HCT116 (cell line): Measurements from ENCODE around the gene GPR146. TPM values are rescaled to one million over a fixed set of nuclear protein-coding genes. Genes with fewer than 3 reads are reported as not detected.

Source experiments
- ATAC-seq: fragments of 200-7000 bp; cut with Tn5 transposase; 2 replicates; pipeline ENCODE4 v1.9.1; 2020; ENCODE audit warnings: mild to moderate bottlenecking, moderate library complexity
- BruUV-seq: library from RNA; stranded (reverse); fragments of 400-500 nt; replicated peaks from 2 replicates; lab custom pipeline; 2021; lab: Mats Ljungman, UMichigan
- CTCF ChIA-PET: fragments of 300-600 bp; sonication (Branson Sonifier 250); formaldehyde crosslinking; loops from one replicate; lab custom pipeline; 2021; ENCODE audit warnings: antibody characterized with exemption; lab: Charles Lee
- POLR2A ChIA-PET: fragments of 300-600, 350-600 bp; sonication (Branson Sonifier 250); formaldehyde crosslinking; loops from one replicate; lab custom pipeline; 2021; ENCODE audit warnings: antibody characterized with exemption; lab: Charles Lee
- RAD21 ChIA-PET, 2 experiments: fragments of 300-600 bp; sonication (Branson Sonifier 250); formaldehyde crosslinking; loops; one replicate each; lab custom pipeline; 2023; ENCODE audit warnings: low total read pairs in 2 of 2; ENCODE audit not compliant: uncharacterized antibody in 2 of 2, unreplicated experiment in 2 of 2, low non-redundant PET in 1 of 2; lab: Charles Lee
- DNase-seq: peaks from one replicate; pipeline ENCODE4 v3.0.0-alpha.2; 2010; ENCODE audit warnings: low read depth, low spot score
- H2AFZ ChIP-seq: fragments of 200-600 bp; shearing (Covaris generic), sonication (generic); 2 replicates; pipeline ENCODE4 v1.6.1; 2017; ENCODE audit warnings: low read depth, mixed run types, mixed read lengths, antibody characterized with exemption, low read length; ENCODE audit not compliant: poor library complexity, severe bottlenecking
- H3K27ac ChIP-seq: 2 replicates; pipeline ENCODE4 v1.5.1; 2012; ENCODE audit warnings: low read depth, low read length
- H3K27me3 ChIP-seq: fragments of 200-600 bp; sonication (generic); 2 replicates; pipeline ENCODE4 v1.6.1; 2016; ENCODE audit warnings: mixed run types, low read length, mixed read lengths; ENCODE audit not compliant: insufficient read depth
- H3K36me3 ChIP-seq, 2 experiments: fragments of 200-500 bp in 1 of 2; fragments of 200-600 bp in 1 of 2; sonication (Bioruptor generic) in 1 of 2; sonication (generic) in 1 of 2; 2 replicates each; pipeline versions ENCODE4 v1.5.1 to v1.6.1; 2014 to 2016; ENCODE audit warnings: low read length in 2 of 2, inconsistent platforms in 1 of 2, mixed read lengths in 1 of 2, mixed run types in 1 of 2; ENCODE audit not compliant: insufficient read depth in 2 of 2, control insufficient read depth in 1 of 2
- H3K4me1 ChIP-seq, 2 experiments: fragments of 200-600 bp in 1 of 2; sonication (generic) in 1 of 2; 2 replicates each; pipeline versions ENCODE4 v1.5.1 to v1.6.1; 2012 to 2017; ENCODE audit warnings: low read length in 2 of 2, inconsistent platforms in 1 of 2, mild to moderate bottlenecking in 1 of 2, mixed read lengths in 1 of 2, mixed run types in 1 of 2, moderate library complexity in 1 of 2; ENCODE audit not compliant: insufficient read depth in 2 of 2, control insufficient read depth in 1 of 2
- H3K4me2 ChIP-seq: fragments of 200-600 bp; sonication (generic); 2 replicates; pipeline ENCODE4 v1.6.1; 2017; ENCODE audit warnings: mixed run types, low read length, mixed read lengths
- H3K4me3 ChIP-seq, 2 experiments: fragments of 200-600 bp in 1 of 2; sonication (generic) in 1 of 2; replicated peaks in 1 of 2; 2 replicates each; pipeline ENCODE4 v1.5.1; 2011 to 2016; ENCODE audit warnings: low read length in 2 of 2, control low read depth in 1 of 2, low read depth in 1 of 2, mild to moderate bottlenecking in 1 of 2, mixed read lengths in 1 of 2, mixed run types in 1 of 2
- H3K79me2 ChIP-seq: fragments of 200-600 bp; sonication (generic); 2 replicates; pipeline ENCODE4 v1.6.1; 2017; ENCODE audit warnings: mild to moderate bottlenecking, mixed run types, low read length, moderate library complexity, mixed read lengths; ENCODE audit not compliant: insufficient read depth
- H3K9ac ChIP-seq: fragments of 200-600 bp; sonication (generic); 2 replicates; pipeline ENCODE4 v1.6.1; 2016; ENCODE audit warnings: low read length, mixed read lengths
- H3K9me2 ChIP-seq: fragments of 200-600 bp; sonication (generic), shearing (Covaris generic); 2 replicates; pipeline ENCODE4 v1.6.1; 2017; ENCODE audit warnings: mixed run types, mild to moderate bottlenecking, moderate library complexity; ENCODE audit not compliant: insufficient read depth
- H3K9me3 ChIP-seq, 2 experiments: fragments of 200-500 bp in 1 of 2; fragments of 200-600 bp in 1 of 2; sonication (Bioruptor generic) in 1 of 2; sonication (generic) in 1 of 2; 2 replicates each; pipeline ENCODE4 v1.6.1; 2014 to 2017; ENCODE audit warnings: low read length in 2 of 2, mixed read lengths in 2 of 2, inconsistent platforms in 1 of 2, low read depth in 1 of 2, mild to moderate bottlenecking in 1 of 2, mixed run types in 1 of 2, moderate library complexity in 1 of 2; ENCODE audit not compliant: control insufficient read depth in 1 of 2, insufficient read depth in 1 of 2
- H4K20me1 ChIP-seq: fragments of 200-600 bp; sonication (generic), shearing (Covaris generic); 2 replicates; pipeline ENCODE4 v1.6.1; 2017; ENCODE audit warnings: mixed run types, mild to moderate bottlenecking, moderate library complexity; ENCODE audit not compliant: insufficient read depth
- CBX3 ChIP-seq: IDR thresholded peaks from 2 replicates; pipeline ENCODE4 v1.6.1; 2012; ENCODE audit warnings: low read depth
- FOSL1 ChIP-seq: IDR thresholded peaks from 2 replicates; pipeline ENCODE4 v1.6.1; 2012; ENCODE audit warnings: low read depth
- SP1 ChIP-seq: IDR thresholded peaks from 2 replicates; pipeline ENCODE4 v1.6.1; 2012; ENCODE audit warnings: low read depth
- intact Hi-C: fragments of 100-400 bp; cut with micrococcal nuclease; formaldehyde crosslinking; loops from 2 replicates; pipeline ENCODE4 v1.10.0; 2022
- total RNA-seq: library from RNA; stranded (reverse); gene quantifications from one replicate; pipeline ENCODE4 v1.2.1, GENCODE V29; 2021; ENCODE audit not compliant: unreplicated experiment
- TF ChIP-seq, protein P1 (sequence below): IDR thresholded peaks from 2 replicates; pipeline ENCODE4 v1.6.1; 2011; ENCODE audit warnings: mild to moderate bottlenecking, low read length, moderate library complexity; ENCODE audit not compliant: insufficient replicate concordance; ENCODE audit errors: extremely low read depth
- TF ChIP-seq, protein P2 (sequence below), 3 experiments: fragments of 200-600 bp in 1 of 3; sonication (generic) in 1 of 3; IDR thresholded peaks in 2 of 3; conservative IDR thresholded peaks in 1 of 3; 2 replicates each; pipeline ENCODE4 v1.5.1; 2012 to 2017; ENCODE audit warnings: low read depth in 2 of 3, low read length in 2 of 3, antibody characterized with exemption in 1 of 3, borderline replicate concordance in 1 of 3, control low read depth in 1 of 3, mild to moderate bottlenecking in 1 of 3, mixed read lengths in 1 of 3, mixed run types in 1 of 3, moderate library complexity in 1 of 3; ENCODE audit not compliant: insufficient read depth in 1 of 3

Gene GPR146
- total RNA-seq, 1 experiment from 2014 or later = 2.4 TPM

GRCh38 chr7:1050956-1051690 is 6.8 kb downstream of the GPR146 start:
- Histone ChIP-seq H4K20me1 (no peaks in the 10 kb centered on the region), H3K4me1 (no peaks in the 10 kb centered on the region), H3K4me2 (no peak overlapping the region), H3K9me2 (no peaks in the 10 kb centered on the region), H3K4me3 (no peak overlapping the region), H3K27me3 (no peaks in the 10 kb centered on the region), H3K79me2 (peaks cover 6% of the 10 kb centered on the region; the same call in 1 of the 2 replicates), H3K36me3 (no peaks in the 10 kb centered on the region), H3K9me3 (no peaks in the 10 kb centered on the region), H2AFZ (no peak overlapping the region), H3K9ac (no peak overlapping the region), H3K27ac (no peak overlapping the region)
- no peak for DNase-seq
- intact Hi-C loops = no loop called here
- CTCF ChIA-PET = no interaction called here
- POLR2A ChIA-PET = no interaction called here
- no TSS peak for BruUV-seq
- TF ChIP-seq FOSL1 (no peak), SP1 (no peak), CBX3 (no peak)
- TF ChIP-seq, protein P1, sequence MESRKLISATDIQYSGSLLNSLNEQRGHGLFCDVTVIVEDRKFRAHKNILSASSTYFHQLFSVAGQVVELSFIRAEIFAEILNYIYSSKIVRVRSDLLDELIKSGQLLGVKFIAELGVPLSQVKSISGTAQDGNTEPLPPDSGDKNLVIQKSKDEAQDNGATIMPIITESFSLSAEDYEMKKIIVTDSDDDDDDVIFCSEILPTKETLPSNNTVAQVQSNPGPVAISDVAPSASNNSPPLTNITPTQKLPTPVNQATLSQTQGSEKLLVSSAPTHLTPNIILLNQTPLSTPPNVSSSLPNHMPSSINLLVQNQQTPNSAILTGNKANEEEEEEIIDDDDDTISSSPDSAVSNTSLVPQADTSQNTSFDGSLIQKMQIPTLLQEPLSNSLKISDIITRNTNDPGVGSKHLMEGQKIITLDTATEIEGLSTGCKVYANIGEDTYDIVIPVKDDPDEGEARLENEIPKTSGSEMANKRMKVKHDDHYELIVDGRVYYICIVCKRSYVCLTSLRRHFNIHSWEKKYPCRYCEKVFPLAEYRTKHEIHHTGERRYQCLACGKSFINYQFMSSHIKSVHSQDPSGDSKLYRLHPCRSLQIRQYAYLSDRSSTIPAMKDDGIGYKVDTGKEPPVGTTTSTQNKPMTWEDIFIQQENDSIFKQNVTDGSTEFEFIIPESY = no peak
- TF ChIP-seq, protein P2, sequence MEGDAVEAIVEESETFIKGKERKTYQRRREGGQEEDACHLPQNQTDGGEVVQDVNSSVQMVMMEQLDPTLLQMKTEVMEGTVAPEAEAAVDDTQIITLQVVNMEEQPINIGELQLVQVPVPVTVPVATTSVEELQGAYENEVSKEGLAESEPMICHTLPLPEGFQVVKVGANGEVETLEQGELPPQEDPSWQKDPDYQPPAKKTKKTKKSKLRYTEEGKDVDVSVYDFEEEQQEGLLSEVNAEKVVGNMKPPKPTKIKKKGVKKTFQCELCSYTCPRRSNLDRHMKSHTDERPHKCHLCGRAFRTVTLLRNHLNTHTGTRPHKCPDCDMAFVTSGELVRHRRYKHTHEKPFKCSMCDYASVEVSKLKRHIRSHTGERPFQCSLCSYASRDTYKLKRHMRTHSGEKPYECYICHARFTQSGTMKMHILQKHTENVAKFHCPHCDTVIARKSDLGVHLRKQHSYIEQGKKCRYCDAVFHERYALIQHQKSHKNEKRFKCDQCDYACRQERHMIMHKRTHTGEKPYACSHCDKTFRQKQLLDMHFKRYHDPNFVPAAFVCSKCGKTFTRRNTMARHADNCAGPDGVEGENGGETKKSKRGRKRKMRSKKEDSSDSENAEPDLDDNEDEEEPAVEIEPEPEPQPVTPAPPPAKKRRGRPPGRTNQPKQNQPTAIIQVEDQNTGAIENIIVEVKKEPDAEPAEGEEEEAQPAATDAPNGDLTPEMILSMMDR (IDR thresholded peaks at IDR 0.05 in 2 of 3, conservative IDR thresholded peaks at IDR 0.05 in 1 of 3; ENCODE audit: borderline replicate concordance in 1 of 3, insufficient read depth in 1 of 3, low read depth in 2 of 3, low read length in 2 of 3) = no peak
- RAD21 ChIA-PET = no interaction called here
- no peak for ATAC-seq
